ENCODE results near the gene STUM. TPM values are rescaled to one million over a fixed set of nuclear protein-coding genes. Genes with fewer than 3 reads are reported as not detected.

The STUM gene
- total RNA-seq, 1 experiment from 2014 or later = 0.03 TPM

DNA sequence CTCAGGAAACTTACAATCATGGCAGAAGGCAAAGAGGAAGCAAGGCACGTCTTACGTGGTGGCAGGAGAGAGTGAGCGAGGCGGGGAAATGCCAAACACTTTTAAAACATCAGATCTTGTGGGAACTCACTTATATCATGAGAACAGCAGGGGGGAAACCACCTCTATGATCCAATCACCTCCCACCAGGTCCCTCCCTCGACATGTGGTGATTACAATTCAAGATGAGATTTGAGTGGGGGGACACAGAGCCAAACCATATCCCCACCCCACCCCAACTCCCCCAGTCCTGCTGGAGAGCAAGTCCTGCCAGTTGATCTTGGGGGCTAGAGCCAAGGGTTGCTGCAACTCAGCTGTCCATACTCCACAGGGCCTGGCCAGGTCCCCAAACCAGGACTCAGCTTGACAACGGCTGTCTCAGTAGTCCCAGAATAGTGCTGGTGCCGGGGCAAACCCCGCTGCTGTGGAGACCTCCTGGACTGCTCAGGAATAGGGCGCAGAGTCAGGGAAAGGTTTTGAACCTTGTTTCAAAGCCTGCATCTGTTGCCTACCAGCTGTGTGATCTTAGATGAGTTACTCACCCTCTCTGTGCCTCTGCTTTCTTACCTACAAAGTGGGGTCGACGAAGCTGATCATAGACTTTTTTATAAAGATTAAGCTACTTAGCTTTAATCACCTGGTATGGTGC, 79.5 kb downstream of the STUM start:
- ChIA-PET POLR2A (no interaction called here), CTCF (interaction anchor here (0.7 kb wide), 1 partner anchor 162 kb away, joined by 3 read pairs; no protein-coding TSS in a partner anchor)
- ATAC-seq (no peak), DNase-seq (ENCODE audit: low read depth, low spot score) (no peak)
- no peaks in the 10 kb centered on the region for H3K27me3 ChIP-seq (ENCODE audit: control insufficient read depth, insufficient read depth, low read length)
- no TSS peak for BruUV-seq (replicated peaks)
- no peak overlapping the region for H3K27ac ChIP-seq (ENCODE audit: low read length)
- in situ Hi-C loops (cut with HindIII; ENCODE audit: low pct_unique_long_range_greater_than_20kb, low sequenced_read_pairs) = no loop called here
- intact Hi-C loops (cut with micrococcal nuclease; ENCODE audit: unreplicated experiment) = no loop called here
- no peaks in the 10 kb centered on the region for H3K4me1 ChIP-seq (ENCODE audit: control insufficient read depth, insufficient read depth, low read length)
- no peaks in the 10 kb centered on the region for H3K36me3 ChIP-seq (ENCODE audit: control insufficient read depth, insufficient read depth, low read length)
- TF ChIP-seq CTCF (IDR thresholded peaks at IDR 0.05) = no peak
- no peak for TF ChIP-seq REST (IDR thresholded peaks at IDR 0.05; ENCODE audit: insufficient read depth in 1 of 2, low read depth in 2 of 2, low read length in 1 of 2)
- no peak for TF ChIP-seq SIN3A (IDR thresholded peaks at IDR 0.05; ENCODE audit: borderline replicate concordance, insufficient read depth, low read depth, low read length)
- no peak for TF ChIP-seq POLR2AphosphoS5 (IDR thresholded peaks at IDR 0.05; ENCODE audit: low read depth, low read length)
- no peaks in the 10 kb centered on the region for H3K9me3 ChIP-seq (ENCODE audit: control insufficient read depth, insufficient read depth, low read depth, low read length)
- H3K4me3 ChIP-seq (ENCODE audit: low read depth in 2 of 2, low read length in 2 of 2) = no peak overlapping the region

DNA sequence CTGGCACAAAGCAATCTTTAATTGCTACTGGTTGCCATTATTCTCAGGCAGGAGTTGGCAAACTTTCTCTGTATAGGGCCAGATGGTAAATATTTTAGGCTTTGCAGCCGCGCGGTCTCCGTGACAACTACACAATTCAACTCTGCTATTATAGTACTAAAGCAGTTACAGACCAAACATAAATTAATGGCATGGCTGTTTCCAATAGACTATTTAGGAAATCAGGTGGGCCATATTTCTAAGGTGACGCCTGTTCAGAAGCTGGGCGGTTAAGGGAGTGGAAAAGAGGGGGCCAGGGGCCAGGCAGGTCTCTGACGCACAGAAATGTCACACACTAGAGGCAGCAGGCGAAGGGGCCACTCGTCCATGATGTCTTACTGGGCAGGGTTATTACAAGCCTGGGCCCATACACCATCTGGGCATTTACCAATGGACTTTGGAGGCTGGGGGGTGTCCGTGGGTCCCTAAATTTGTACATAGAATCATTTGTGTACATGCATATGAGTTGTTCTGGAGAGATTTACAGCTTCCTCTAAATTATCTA, 80.1 kb downstream of the STUM start:
- Histone ChIP-seq H3K4me1 (ENCODE audit: control insufficient read depth, insufficient read depth, low read length) (no peaks in the 10 kb centered on the region), H3K27ac (ENCODE audit: low read length) (no peak overlapping the region), H3K9me3 (ENCODE audit: control insufficient read depth, insufficient read depth, low read depth, low read length) (no peaks in the 10 kb centered on the region), H3K27me3 (ENCODE audit: control insufficient read depth, insufficient read depth, low read length) (no peaks in the 10 kb centered on the region), H3K36me3 (ENCODE audit: control insufficient read depth, insufficient read depth, low read length) (no peaks in the 10 kb centered on the region), H3K4me3 (ENCODE audit: low read depth in 2 of 2, low read length in 2 of 2) (no peak overlapping the region)
- no peak for ATAC-seq
- TF ChIP-seq SIN3A (IDR thresholded peaks at IDR 0.05; ENCODE audit: borderline replicate concordance, insufficient read depth, low read depth, low read length) (no peak), TCF7L2 (IDR thresholded peaks at IDR 0.05; ENCODE audit: low read depth, low read length) (no peak), CTCF (IDR thresholded peaks at IDR 0.05) (no peak), REST (IDR thresholded peaks at IDR 0.05; ENCODE audit: insufficient read depth in 1 of 2, low read depth in 2 of 2, low read length in 1 of 2) (no peak), POLR2AphosphoS5 (IDR thresholded peaks at IDR 0.05; ENCODE audit: low read depth, low read length) (no peak)
- no peak for DNase-seq (ENCODE audit: low read depth, low spot score)
- no TSS peak for BruUV-seq (replicated peaks)
- ChIA-PET CTCF (interaction anchor here (0.7 kb wide), 1 partner anchor 161 kb away, joined by 3 read pairs; no protein-coding TSS in a partner anchor), POLR2A (no interaction called here)
- intact Hi-C loops (cut with micrococcal nuclease; ENCODE audit: unreplicated experiment) = no loop called here
- in situ Hi-C loops (cut with HindIII; ENCODE audit: low pct_unique_long_range_greater_than_20kb, low sequenced_read_pairs) = no loop called here

All from Panc1 (cell line).